ENCODE measurements around the gene HBM.
"Not testable (repeated sequence)": the region's sequence is repeated elsewhere in the genome, so short reads cannot be mapped to it uniquely, and the experiment has no call there.

HBM gene

DNA sequence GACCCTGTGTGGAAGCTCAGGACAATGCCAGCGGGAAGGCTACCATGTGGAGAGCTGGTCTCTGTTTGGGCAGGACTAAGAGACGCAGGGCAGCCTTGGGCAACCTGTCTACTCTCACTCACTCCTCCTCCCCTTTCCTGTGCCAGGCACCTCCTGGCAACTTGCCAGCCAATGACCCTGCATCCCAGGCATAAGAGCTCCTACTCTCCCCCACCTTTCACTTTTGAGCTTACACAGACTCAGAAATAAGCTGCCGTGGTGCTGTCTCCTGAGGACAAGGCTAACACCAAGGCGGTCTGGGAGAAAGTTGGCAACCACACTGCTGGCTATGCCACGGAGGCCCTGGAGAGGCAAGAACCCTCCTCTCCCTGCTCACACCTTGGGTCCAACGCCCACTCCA is 2.6 kb downstream of the HBM start:
- H3K79me2 ChIP-seq (ENCODE audit: control insufficient read depth, low read length): no peaks in the 10 kb centered on the region
- H3K9me2 ChIP-seq (replicated peaks; ENCODE audit: control insufficient read depth, low read length): no peaks in the 10 kb centered on the region
- H3K36me3 ChIP-seq (ENCODE audit: control insufficient read depth, low read length): no peaks in the 10 kb centered on the region
- H4K20me1 ChIP-seq (ENCODE audit: control insufficient read depth, insufficient read depth, low read depth, low read length): no peaks in the 10 kb centered on the region
- no peak overlapping the region for H3K4me3 ChIP-seq (ENCODE audit: low read length)
- H3F3A ChIP-seq (ENCODE audit: control insufficient read depth, insufficient read depth): no peaks in the 10 kb centered on the region; the same call in 1 of the 2 replicates
- no peaks in the 10 kb centered on the region for H3K9me3 ChIP-seq (ENCODE audit: control insufficient read depth, insufficient read depth, low read length)
- peaks cover 51% of the 10 kb centered on the region for H3K27me3 ChIP-seq (ENCODE audit: control insufficient read depth, low read length)
- no peak overlapping the region for H3K27ac ChIP-seq (ENCODE audit: low read depth, low read length)
- TF ChIP-seq, protein P1, sequence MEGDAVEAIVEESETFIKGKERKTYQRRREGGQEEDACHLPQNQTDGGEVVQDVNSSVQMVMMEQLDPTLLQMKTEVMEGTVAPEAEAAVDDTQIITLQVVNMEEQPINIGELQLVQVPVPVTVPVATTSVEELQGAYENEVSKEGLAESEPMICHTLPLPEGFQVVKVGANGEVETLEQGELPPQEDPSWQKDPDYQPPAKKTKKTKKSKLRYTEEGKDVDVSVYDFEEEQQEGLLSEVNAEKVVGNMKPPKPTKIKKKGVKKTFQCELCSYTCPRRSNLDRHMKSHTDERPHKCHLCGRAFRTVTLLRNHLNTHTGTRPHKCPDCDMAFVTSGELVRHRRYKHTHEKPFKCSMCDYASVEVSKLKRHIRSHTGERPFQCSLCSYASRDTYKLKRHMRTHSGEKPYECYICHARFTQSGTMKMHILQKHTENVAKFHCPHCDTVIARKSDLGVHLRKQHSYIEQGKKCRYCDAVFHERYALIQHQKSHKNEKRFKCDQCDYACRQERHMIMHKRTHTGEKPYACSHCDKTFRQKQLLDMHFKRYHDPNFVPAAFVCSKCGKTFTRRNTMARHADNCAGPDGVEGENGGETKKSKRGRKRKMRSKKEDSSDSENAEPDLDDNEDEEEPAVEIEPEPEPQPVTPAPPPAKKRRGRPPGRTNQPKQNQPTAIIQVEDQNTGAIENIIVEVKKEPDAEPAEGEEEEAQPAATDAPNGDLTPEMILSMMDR (IDR thresholded peaks at IDR 0.05; ENCODE audit: low read depth, low read length, poor library complexity, severe bottlenecking): no peak
- no peak for TF ChIP-seq EZH2phosphoT487 (IDR thresholded peaks at IDR 0.05; ENCODE audit: borderline replicate concordance, low read length)
- no peak overlapping the region for H3K4me2 ChIP-seq (ENCODE audit: low read length)
- 0 out of 2 replicates have a peak, but pooled peaks cover 3% of the 10 kb centered on the region for H3K4me1 ChIP-seq (ENCODE audit: control insufficient read depth, low read length)

DNA sequence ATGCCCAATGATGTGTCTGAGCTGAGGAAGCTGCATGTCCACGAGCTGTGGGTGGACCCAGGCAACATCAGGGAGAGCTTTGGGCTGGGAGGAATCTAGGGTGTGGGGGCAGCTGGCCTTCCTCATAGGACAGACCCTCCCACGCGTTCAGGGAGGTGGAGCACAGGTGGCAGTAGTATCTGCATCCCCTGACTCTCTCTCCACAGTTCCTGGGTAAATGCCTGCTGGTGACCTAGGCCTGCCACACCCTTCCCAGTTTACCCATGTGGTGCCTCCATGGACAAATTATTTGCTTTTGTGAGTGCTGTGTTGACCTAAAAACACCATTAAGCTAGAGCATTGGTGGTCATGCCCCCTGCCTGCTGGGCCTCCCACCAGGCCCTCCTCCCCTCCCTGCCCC is 3.2 kb downstream of the HBM start:
- H3K4me2 ChIP-seq (ENCODE audit: low read length): no peak overlapping the region
- H3K4me3 ChIP-seq (ENCODE audit: low read length): no peak overlapping the region
- no peaks in the 10 kb centered on the region for H3K9me2 ChIP-seq (replicated peaks; ENCODE audit: control insufficient read depth, low read length)
- no peaks in the 10 kb centered on the region for H4K20me1 ChIP-seq (ENCODE audit: control insufficient read depth, insufficient read depth, low read depth, low read length)
- H3K79me2 ChIP-seq (ENCODE audit: control insufficient read depth, low read length): no peaks in the 10 kb centered on the region
- H3K4me1 ChIP-seq (ENCODE audit: control insufficient read depth, low read length): 0 out of 2 replicates have a peak, but pooled peaks cover 3% of the 10 kb centered on the region
- H3K27me3 ChIP-seq (ENCODE audit: control insufficient read depth, low read length): peaks cover 53% of the 10 kb centered on the region
- H3K36me3 ChIP-seq (ENCODE audit: control insufficient read depth, low read length): no peaks in the 10 kb centered on the region
- H3F3A ChIP-seq (ENCODE audit: control insufficient read depth, insufficient read depth): no peaks in the 10 kb centered on the region; the same call in 1 of the 2 replicates
- no peaks in the 10 kb centered on the region for H3K9me3 ChIP-seq (ENCODE audit: control insufficient read depth, insufficient read depth, low read length)
- TF ChIP-seq EZH2phosphoT487 (IDR thresholded peaks at IDR 0.05; ENCODE audit: borderline replicate concordance, low read length): no peak
- H3K27ac ChIP-seq (ENCODE audit: low read depth, low read length): no peak overlapping the region

DNA sequence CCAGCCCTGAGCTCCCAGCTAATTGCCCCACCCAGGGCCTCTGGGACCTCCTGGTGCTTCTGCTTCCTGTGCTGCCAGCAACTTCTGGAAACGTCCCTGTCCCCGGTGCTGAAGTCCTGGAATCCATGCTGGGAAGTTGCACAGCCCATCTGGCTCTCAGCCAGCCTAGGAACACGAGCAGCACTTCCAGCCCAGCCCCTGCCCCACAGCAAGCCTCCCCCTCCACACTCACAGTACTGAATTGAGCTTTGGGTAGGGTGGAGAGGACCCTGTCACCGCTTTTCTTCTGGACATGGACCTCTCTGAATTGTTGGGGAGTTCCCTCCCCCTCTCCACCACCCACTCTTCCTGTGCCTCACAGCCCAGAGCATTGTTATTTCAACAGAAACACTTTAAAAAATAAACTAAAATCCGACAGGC is 4.3 kb downstream of the HBM start:
- not testable (repeated sequence) for H3F3A ChIP-seq (ENCODE audit: control insufficient read depth, insufficient read depth); H3K4me3 ChIP-seq (ENCODE audit: low read length); H3K36me3 ChIP-seq (ENCODE audit: control insufficient read depth, low read length); H3K4me1 ChIP-seq (ENCODE audit: control insufficient read depth, low read length); H3K9me3 ChIP-seq (ENCODE audit: control insufficient read depth, insufficient read depth, low read length); H4K20me1 ChIP-seq (ENCODE audit: control insufficient read depth, insufficient read depth, low read depth, low read length); H3K9me2 ChIP-seq (replicated peaks; ENCODE audit: control insufficient read depth, low read length); H3K79me2 ChIP-seq (ENCODE audit: control insufficient read depth, low read length); H3K27ac ChIP-seq (ENCODE audit: low read depth, low read length); H3K4me2 ChIP-seq (ENCODE audit: low read length)
- H3K27me3 ChIP-seq (ENCODE audit: control insufficient read depth, low read length): peaks cover 60% of the 10 kb centered on the region

DNA sequence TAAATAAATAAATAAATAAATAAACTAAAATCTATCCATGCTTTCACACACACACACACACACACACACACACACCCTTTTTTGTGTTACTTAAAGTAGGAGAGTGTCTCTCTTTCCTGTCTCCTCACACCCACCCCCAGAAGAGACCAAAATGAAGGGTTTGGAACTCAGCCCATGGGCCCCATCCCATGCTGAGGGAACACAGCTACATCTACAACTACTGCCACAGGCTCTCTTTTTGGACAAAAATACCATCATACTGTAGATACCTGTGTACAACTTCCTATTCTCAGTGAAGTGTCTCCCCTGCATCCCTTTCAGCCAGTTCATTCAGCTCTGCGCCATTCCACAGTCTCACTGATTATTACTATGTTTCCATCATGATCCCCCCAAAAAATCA is 5.0 kb downstream of the HBM start:
- H3K79me2 ChIP-seq (ENCODE audit: control insufficient read depth, low read length): no peaks in the 10 kb centered on the region
- no peaks in the 10 kb centered on the region for H3K9me2 ChIP-seq (replicated peaks; ENCODE audit: control insufficient read depth, low read length)
- H3K4me3 ChIP-seq (ENCODE audit: low read length): no peak overlapping the region
- no peaks in the 10 kb centered on the region for H3K36me3 ChIP-seq (ENCODE audit: control insufficient read depth, low read length)
- peaks cover 59% of the 10 kb centered on the region for H3K27me3 ChIP-seq (ENCODE audit: control insufficient read depth, low read length)
- no peaks in the 10 kb centered on the region for H3K9me3 ChIP-seq (ENCODE audit: control insufficient read depth, insufficient read depth, low read length)
- H4K20me1 ChIP-seq (ENCODE audit: control insufficient read depth, insufficient read depth, low read depth, low read length): no peaks in the 10 kb centered on the region
- no peak overlapping the region for H3K27ac ChIP-seq (ENCODE audit: low read depth, low read length)
- H3K4me2 ChIP-seq (ENCODE audit: low read length): no peak overlapping the region
- H3K4me1 ChIP-seq (ENCODE audit: control insufficient read depth, low read length): no peaks in the 10 kb centered on the region
- TF ChIP-seq EZH2phosphoT487 (IDR thresholded peaks at IDR 0.05; ENCODE audit: borderline replicate concordance, low read length): no peak
- TF ChIP-seq, protein P1 (IDR thresholded peaks at IDR 0.05; ENCODE audit: low read depth, low read length, poor library complexity, severe bottlenecking): no peak
- no peaks in the 10 kb centered on the region for H3F3A ChIP-seq (ENCODE audit: control insufficient read depth, insufficient read depth)

DNA sequence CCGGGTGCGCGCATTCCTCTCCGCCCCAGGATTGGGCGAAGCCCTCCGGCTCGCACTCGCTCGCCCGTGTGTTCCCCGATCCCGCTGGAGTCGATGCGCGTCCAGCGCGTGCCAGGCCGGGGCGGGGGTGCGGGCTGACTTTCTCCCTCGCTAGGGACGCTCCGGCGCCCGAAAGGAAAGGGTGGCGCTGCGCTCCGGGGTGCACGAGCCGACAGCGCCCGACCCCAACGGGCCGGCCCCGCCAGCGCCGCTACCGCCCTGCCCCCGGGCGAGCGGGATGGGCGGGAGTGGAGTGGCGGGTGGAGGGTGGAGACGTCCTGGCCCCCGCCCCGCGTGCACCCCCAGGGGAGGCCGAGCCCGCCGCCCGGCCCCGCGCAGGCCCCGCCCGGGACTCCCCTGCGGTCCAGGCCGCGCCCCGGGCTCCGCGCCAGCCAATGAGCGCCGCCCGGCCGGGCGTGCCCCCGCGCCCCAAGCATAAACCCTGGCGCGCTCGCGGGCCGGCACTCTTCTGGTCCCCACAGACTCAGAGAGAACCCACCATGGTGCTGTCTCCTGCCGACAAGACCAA is 6.7 kb downstream of the HBM start, which contains the start of gene HBA2:
HBA2 (plus strand) TSS at position 503 of the 568 bp plus-strand sequence; CDS start at position 540, 37 bp downstream.
- not testable (repeated sequence) for H3K36me3 ChIP-seq (ENCODE audit: control insufficient read depth, low read length); H3F3A ChIP-seq (ENCODE audit: control insufficient read depth, insufficient read depth); H3K79me2 ChIP-seq (ENCODE audit: control insufficient read depth, low read length); H4K20me1 ChIP-seq (ENCODE audit: control insufficient read depth, insufficient read depth, low read depth, low read length); H3K4me1 ChIP-seq (ENCODE audit: control insufficient read depth, low read length); H3K4me2 ChIP-seq (ENCODE audit: low read length); H3K9me3 ChIP-seq (ENCODE audit: control insufficient read depth, insufficient read depth, low read length); H3K27ac ChIP-seq (ENCODE audit: low read depth, low read length); H3K9me2 ChIP-seq (replicated peaks; ENCODE audit: control insufficient read depth, low read length); H3K4me3 ChIP-seq (ENCODE audit: low read length)
- H3K27me3 ChIP-seq (ENCODE audit: control insufficient read depth, low read length): peaks cover 45% of the 10 kb centered on the region

DNA sequence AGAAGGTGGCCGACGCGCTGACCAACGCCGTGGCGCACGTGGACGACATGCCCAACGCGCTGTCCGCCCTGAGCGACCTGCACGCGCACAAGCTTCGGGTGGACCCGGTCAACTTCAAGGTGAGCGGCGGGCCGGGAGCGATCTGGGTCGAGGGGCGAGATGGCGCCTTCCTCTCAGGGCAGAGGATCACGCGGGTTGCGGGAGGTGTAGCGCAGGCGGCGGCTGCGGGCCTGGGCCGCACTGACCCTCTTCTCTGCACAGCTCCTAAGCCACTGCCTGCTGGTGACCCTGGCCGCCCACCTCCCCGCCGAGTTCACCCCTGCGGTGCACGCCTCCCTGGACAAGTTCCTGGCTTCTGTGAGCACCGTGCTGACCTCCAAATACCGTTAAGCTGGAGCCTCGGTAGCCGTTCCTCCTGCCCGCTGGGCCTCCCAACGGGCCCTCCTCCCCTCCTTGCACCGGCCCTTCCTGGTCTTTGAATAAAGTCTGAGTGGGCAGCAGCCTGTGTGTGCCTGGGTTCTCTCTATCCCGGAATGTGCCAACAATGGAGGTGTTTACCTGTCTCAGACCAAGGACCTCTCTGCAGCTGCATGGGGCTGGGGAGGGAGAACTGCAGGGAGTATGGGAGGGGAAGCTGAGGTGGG is 7.6 kb downstream of the HBM start:
- not testable (repeated sequence) for H3K79me2 ChIP-seq (ENCODE audit: control insufficient read depth, low read length); H3K9me3 ChIP-seq (ENCODE audit: control insufficient read depth, insufficient read depth, low read length); H3K4me2 ChIP-seq (ENCODE audit: low read length); H3F3A ChIP-seq (ENCODE audit: control insufficient read depth, insufficient read depth); H3K4me1 ChIP-seq (ENCODE audit: control insufficient read depth, low read length); H3K36me3 ChIP-seq (ENCODE audit: control insufficient read depth, low read length); H3K4me3 ChIP-seq (ENCODE audit: low read length); H4K20me1 ChIP-seq (ENCODE audit: control insufficient read depth, insufficient read depth, low read depth, low read length); H3K27ac ChIP-seq (ENCODE audit: low read depth, low read length); H3K9me2 ChIP-seq (replicated peaks; ENCODE audit: control insufficient read depth, low read length)
- H3K27me3 ChIP-seq (ENCODE audit: control insufficient read depth, low read length): peaks cover 45% of the 10 kb centered on the region
